Skeletal muscle satellite cell (primary cell): Measurements from ENCODE around the gene EFCAB12.
A peak's percentile ranks its signal among the peaks of the same experiment; 100 is the strongest.
"Not testable (repeated sequence)": the region's sequence is repeated elsewhere in the genome, so short reads cannot be mapped to it uniquely, and the experiment has no call there.

Experiments
- H3K27me3 ChIP-seq: 2 replicates; pipeline ENCODE4 v1.7.0; 2013; ENCODE audit warnings: low read length; ENCODE audit not compliant: control insufficient read depth, insufficient read depth
- H3K36me3 ChIP-seq: 2 replicates; pipeline ENCODE4 v1.7.0; 2013; ENCODE audit warnings: mild to moderate bottlenecking, control low read depth, low read length; ENCODE audit not compliant: insufficient read depth
- H3K4me1 ChIP-seq: 2 replicates; pipeline ENCODE4 v1.7.0; 2013; ENCODE audit warnings: low read length; ENCODE audit not compliant: control insufficient read depth, insufficient read depth
- H3K4me2 ChIP-seq: 2 replicates; pipeline ENCODE4 v1.7.0; 2013; ENCODE audit warnings: mild to moderate bottlenecking, low read length
- H3K4me3 ChIP-seq: 2 replicates; pipeline ENCODE4 v1.7.0; 2013; ENCODE audit warnings: low read length
- H3K9ac ChIP-seq: 2 replicates; pipeline ENCODE4 v1.7.0; 2013; ENCODE audit warnings: mild to moderate bottlenecking, low read depth, low read length, moderate library complexity
- H3K9me3 ChIP-seq: replicated peaks from 2 replicates; pipeline ENCODE4 v1.7.0; 2013; ENCODE audit warnings: mild to moderate bottlenecking, control low read depth, low read length

EFCAB12 gene

GRCh38 chr3:129402616-129403015 lies 25.8 kb downstream of the EFCAB12 start:
- Histone ChIP-seq H3K9ac (no peak overlapping the region), H3K36me3 (no peaks in the 10 kb centered on the region), H3K27me3 (peaks cover 6% of the 10 kb centered on the region), H3K4me1 (peaks cover 11% of the 10 kb centered on the region), H3K4me3 (no peak overlapping the region), H3K4me2 (no peak overlapping the region), H3K9me3 (no peaks in the 10 kb centered on the region)

DNA sequence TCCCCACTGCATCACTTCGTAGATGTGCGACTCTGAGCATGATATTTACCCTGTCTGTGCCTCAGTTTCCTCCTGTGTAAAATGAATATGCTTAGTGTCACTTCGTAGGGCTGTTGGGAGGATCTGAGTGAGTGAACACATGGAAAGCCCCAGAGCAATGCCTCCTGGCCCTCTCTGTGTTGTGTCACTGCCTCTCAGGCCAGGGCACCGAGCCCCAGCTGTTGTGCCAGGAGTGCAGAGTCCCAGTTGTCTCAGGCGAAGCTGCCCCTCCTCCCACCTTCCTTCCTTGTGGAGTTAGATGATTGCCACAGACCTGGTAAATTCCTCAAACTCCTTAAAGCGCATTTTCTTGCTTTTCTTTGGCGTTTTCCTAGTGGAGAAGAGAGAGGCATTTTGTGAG lies 26.2 kb downstream of the EFCAB12 start:
- Histone ChIP-seq H3K36me3 (no peaks in the 10 kb centered on the region), H3K27me3 (peaks cover 6% of the 10 kb centered on the region), H3K9me3 (no peaks in the 10 kb centered on the region), H3K4me2 (no peak overlapping the region), H3K4me1 (peaks cover 15% of the 10 kb centered on the region), H3K4me3 (no peak overlapping the region), H3K9ac (no peak overlapping the region)

- Histone ChIP-seq H3K9ac (peak overlapping the region; percentile 95), H3K9me3 (no peaks in the 10 kb centered on the region), H3K4me1 (peaks cover 15% of the 10 kb centered on the region), H3K4me3 (peak overlapping the region; percentile 96), H3K4me2 (peak overlapping the region; percentile 92), H3K27me3 (no peaks in the 10 kb centered on the region), H3K36me3 (peaks cover 15% of the 10 kb centered on the region)
Observed at GRCh38 chr3:129399895-129400357, 28.5 kb downstream of the EFCAB12 start.

- peaks cover 15% of the 10 kb centered on the region for H3K36me3 ChIP-seq
- H3K9me3 ChIP-seq: no peaks in the 10 kb centered on the region
- no peaks in the 10 kb centered on the region for H3K27me3 ChIP-seq
- peaks cover 15% of the 10 kb centered on the region for H3K4me1 ChIP-seq
- peak overlapping the region; percentile 92 for H3K4me2 ChIP-seq
- H3K9ac ChIP-seq: peak overlapping the region; percentile 95
- H3K4me3 ChIP-seq: peak overlapping the region; percentile 96
Observed at GRCh38 chr3:129399145-129399894, 29.1 kb downstream of the EFCAB12 start.

- H3K4me2 ChIP-seq: peak overlapping the region; percentile 92
- H3K4me1 ChIP-seq: peaks cover 15% of the 10 kb centered on the region
- H3K9ac ChIP-seq: peak overlapping the region; percentile 95
- H3K9me3 ChIP-seq: no peaks in the 10 kb centered on the region
- peaks cover 15% of the 10 kb centered on the region for H3K36me3 ChIP-seq
- no peaks in the 10 kb centered on the region for H3K27me3 ChIP-seq
- peak overlapping the region; percentile 96 for H3K4me3 ChIP-seq
Observed at GRCh38 chr3:129398803-129399144, 29.7 kb downstream of the EFCAB12 start.

DNA sequence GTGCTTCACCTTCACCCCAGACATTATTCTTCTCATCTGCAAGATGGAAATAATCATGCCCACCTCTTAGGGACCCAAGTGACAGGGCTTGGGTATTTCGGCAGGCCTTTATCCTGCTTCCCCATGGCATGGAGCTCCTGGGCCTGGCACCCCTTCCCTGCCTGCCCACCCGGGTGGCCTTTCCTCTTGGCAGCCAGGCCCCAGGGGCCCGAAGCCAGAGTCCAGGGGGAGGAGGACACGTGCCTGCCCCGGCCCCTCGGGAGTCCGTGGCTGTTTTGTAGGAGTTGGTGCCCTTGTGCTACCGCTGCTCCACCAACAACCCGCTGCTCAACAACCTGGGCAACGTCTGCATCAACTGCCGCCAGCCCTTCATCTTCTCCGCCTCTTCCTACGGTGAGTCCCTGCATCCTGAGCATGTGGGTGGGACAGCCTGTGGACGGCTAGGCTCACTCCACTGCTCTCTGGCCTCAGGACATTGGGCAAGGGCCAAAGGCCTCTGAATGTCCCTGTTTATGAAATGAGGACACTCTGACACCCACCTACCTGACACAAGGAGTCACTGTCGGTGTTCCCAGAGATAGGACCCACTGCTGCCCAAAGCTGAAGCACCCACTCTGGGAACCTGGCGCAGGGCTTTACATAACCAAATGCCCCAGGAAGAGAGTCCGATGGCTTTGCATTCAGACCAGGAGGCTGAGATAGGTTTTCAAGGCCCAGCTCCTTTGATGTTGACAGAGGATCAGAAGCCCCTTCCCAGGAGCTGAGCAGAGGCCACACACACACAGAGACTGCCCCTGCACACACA lies 34.5 kb downstream of the EFCAB12 start:
- H3K4me3 ChIP-seq, H3K9me3 ChIP-seq, H3K27me3 ChIP-seq, H3K4me2 ChIP-seq, H3K9ac ChIP-seq: not testable (repeated sequence)
- H3K4me1 ChIP-seq: peaks cover 23% of the 10 kb centered on the region
- peaks cover 41% of the 10 kb centered on the region for H3K36me3 ChIP-seq

- Histone ChIP-seq H3K4me1 (peaks cover 28% of the 10 kb centered on the region), H3K4me3 (no peak overlapping the region), H3K9me3 (no peaks in the 10 kb centered on the region), H3K9ac (no peak overlapping the region), H3K27me3 (no peaks in the 10 kb centered on the region), H3K4me2 (no peak overlapping the region), H3K36me3 (peaks cover 41% of the 10 kb centered on the region)
Observed at GRCh38 chr3:129393271-129393670, 35.2 kb downstream of the EFCAB12 start.

DNA sequence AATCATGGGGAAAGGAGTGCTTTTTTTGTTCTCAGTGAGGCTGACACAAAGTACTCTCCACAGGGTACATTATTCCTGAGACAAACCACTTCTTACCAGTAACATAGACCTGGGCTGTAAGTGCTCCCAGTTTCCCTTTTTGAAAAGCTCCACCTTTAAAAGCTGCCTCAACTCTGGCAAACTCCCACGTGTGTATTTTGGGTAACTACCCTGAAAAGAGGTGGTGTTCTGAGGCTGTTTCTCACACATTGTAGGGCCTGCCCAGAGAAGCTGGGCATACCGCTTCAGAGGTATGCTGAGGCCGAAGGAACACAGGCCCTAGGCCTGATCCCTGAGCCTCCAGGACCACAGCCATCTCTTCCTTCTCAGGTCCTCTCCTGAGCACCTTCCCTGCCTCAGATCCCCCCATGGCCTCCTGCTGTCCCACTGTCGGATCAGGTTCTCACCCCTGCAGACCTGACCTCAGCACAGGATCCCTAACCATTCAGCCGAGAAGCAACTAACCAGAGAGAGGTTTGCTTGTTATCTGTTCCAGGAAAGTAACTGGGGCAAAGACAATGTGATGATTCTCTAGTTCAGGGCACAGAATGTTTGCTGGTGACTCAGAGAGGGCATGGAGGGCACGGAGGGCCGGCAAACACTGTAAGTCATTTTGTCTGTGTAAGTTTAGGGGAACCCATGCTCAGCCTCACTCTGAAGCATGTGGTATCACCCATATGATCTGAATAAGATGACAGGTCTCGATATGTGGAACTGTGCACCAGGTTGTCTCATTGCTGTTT lies 36.1 kb downstream of the EFCAB12 start:
- Histone ChIP-seq H3K36me3 (peaks cover 45% of the 10 kb centered on the region), H3K4me1 (peaks cover 23% of the 10 kb centered on the region)
- H3K9ac ChIP-seq, H3K27me3 ChIP-seq, H3K9me3 ChIP-seq, H3K4me2 ChIP-seq, H3K4me3 ChIP-seq: not testable (repeated sequence)

GRCh38 chr3:129391583-129391982 lies 36.9 kb downstream of the EFCAB12 start:
- Histone ChIP-seq H3K4me1 (peaks cover 22% of the 10 kb centered on the region), H3K36me3 (peaks cover 47% of the 10 kb centered on the region)
- not testable (repeated sequence) for H3K4me3 ChIP-seq, H3K9ac ChIP-seq, H3K9me3 ChIP-seq, H3K4me2 ChIP-seq, H3K27me3 ChIP-seq

- Histone ChIP-seq H3K36me3 (peaks cover 35% of the 10 kb centered on the region), H3K27me3 (no peaks in the 10 kb centered on the region), H3K4me3 (no peak overlapping the region), H3K9ac (no peak overlapping the region), H3K9me3 (no peaks in the 10 kb centered on the region), H3K4me1 (peaks cover 22% of the 10 kb centered on the region), H3K4me2 (peak overlapping the region; percentile 27)
Observed at GRCh38 chr3:129389572-129389937, 38.9 kb downstream of the EFCAB12 start.

- H3K4me3 ChIP-seq, H3K9me3 ChIP-seq, H3K27me3 ChIP-seq, H3K9ac ChIP-seq: not testable (repeated sequence)
- H3K4me2 ChIP-seq: peak overlapping the region; percentile 27
- peaks cover 35% of the 10 kb centered on the region for H3K36me3 ChIP-seq
- peaks cover 22% of the 10 kb centered on the region for H3K4me1 ChIP-seq
Observed at GRCh38 chr3:129388791-129389571, 39.5 kb downstream of the EFCAB12 start.
